Measurements from ENCODE around the gene HSD17B11. TPM values are rescaled to one million over a fixed set of nuclear protein-coding genes. Genes with fewer than 3 reads are reported as not detected.

HSD17B11 gene
- total RNA-seq, 1 experiment from 2014 or later: 8.8 TPM

GRCh38 chr4:87345139-87345538 is 45.8 kb downstream of the HSD17B11 start:
- no peak overlapping the region for H3K18ac ChIP-seq (ENCODE audit: insufficient read length, low read depth, low read length)
- H2AFZ ChIP-seq (ENCODE audit: low read length): no peak overlapping the region
- no peaks in the 10 kb centered on the region for H3K4me1 ChIP-seq (ENCODE audit: insufficient read depth, low read length)
- H3T11ph ChIP-seq (ENCODE audit: low read length): no peak overlapping the region
- H3K27ac ChIP-seq (ENCODE audit: insufficient read length, low read depth, low read length): no peak overlapping the region
- peaks cover 5 to 22% (median 20%) of the 10 kb centered on the region in 3 experiments for H3K36me3 Mint-ChIP-seq (ENCODE audit: insufficient read depth in 1 of 3, low read depth in 3 of 3)
- no peak overlapping the region for H2BK15ac ChIP-seq (ENCODE audit: low read depth, low read length)
- no peaks in the 10 kb centered on the region for H4K20me1 ChIP-seq (ENCODE audit: control insufficient read depth, insufficient read depth, insufficient read length)
- H3K9me3 ChIP-seq (ENCODE audit: control insufficient read depth, low read depth, low read length): no peaks in the 10 kb centered on the region
- H3K56ac ChIP-seq (ENCODE audit: insufficient read length, low read depth, low read length): no peak overlapping the region
- peaks cover 6 to 11% of the 10 kb centered on the region in 2 experiments; a peak in 3 of 5 replicates for H3K9me3 Mint-ChIP-seq
- H3K14ac ChIP-seq (ENCODE audit: insufficient read depth, low read length): no peak overlapping the region
- H3K27me3 ChIP-seq (ENCODE audit: insufficient read depth, low read length): no peaks in the 10 kb centered on the region
- no peak overlapping the region for H4K91ac ChIP-seq (ENCODE audit: insufficient read length, low read depth, low read length)
- no peaks in the 10 kb centered on the region for H3K23me2 ChIP-seq (ENCODE audit: insufficient read length, low read depth, low read length, poor library complexity, severe bottlenecking)
- H3K4me2 ChIP-seq (ENCODE audit: insufficient read depth, insufficient read length, low read length): no peak overlapping the region
- H3K79me2 ChIP-seq (ENCODE audit: insufficient read depth, low read length): no peaks in the 10 kb centered on the region
- no peak overlapping the region for H3K9ac ChIP-seq (ENCODE audit: extremely low read depth, insufficient read length, low read length)
- H3K27ac Mint-ChIP-seq: no peak overlapping the region
- no peaks in the 10 kb centered on the region for H3K79me1 ChIP-seq (ENCODE audit: insufficient read depth, low read depth, low read length, poor library complexity, severe bottlenecking)
- no peaks in the 10 kb centered on the region for H3K27me3 Mint-ChIP-seq (ENCODE audit: low read depth)
- no peak overlapping the region for H2BK12ac ChIP-seq (ENCODE audit: insufficient read length, low read depth, low read length)
- H2AK5ac ChIP-seq (ENCODE audit: insufficient read length, low read length): no peak overlapping the region
- no peak overlapping the region for H3K4me3 Mint-ChIP-seq
- H2BK20ac ChIP-seq (ENCODE audit: low read depth, low read length, poor library complexity, severe bottlenecking): no peak overlapping the region
- TF ChIP-seq, protein P1, sequence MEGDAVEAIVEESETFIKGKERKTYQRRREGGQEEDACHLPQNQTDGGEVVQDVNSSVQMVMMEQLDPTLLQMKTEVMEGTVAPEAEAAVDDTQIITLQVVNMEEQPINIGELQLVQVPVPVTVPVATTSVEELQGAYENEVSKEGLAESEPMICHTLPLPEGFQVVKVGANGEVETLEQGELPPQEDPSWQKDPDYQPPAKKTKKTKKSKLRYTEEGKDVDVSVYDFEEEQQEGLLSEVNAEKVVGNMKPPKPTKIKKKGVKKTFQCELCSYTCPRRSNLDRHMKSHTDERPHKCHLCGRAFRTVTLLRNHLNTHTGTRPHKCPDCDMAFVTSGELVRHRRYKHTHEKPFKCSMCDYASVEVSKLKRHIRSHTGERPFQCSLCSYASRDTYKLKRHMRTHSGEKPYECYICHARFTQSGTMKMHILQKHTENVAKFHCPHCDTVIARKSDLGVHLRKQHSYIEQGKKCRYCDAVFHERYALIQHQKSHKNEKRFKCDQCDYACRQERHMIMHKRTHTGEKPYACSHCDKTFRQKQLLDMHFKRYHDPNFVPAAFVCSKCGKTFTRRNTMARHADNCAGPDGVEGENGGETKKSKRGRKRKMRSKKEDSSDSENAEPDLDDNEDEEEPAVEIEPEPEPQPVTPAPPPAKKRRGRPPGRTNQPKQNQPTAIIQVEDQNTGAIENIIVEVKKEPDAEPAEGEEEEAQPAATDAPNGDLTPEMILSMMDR (conservative IDR thresholded peaks at IDR 0.05): no peak
- H2BK5ac ChIP-seq (ENCODE audit: insufficient read length, low read length): no peak overlapping the region
- no peak overlapping the region for H3K4ac ChIP-seq (ENCODE audit: low read depth, low read length)
- no peak overlapping the region for H3K23ac ChIP-seq (ENCODE audit: insufficient read length, low read depth, low read length)
- no peaks in the 10 kb centered on the region for H3K4me1 Mint-ChIP-seq
- H4K8ac ChIP-seq (replicated peaks; ENCODE audit: insufficient read length, low read depth, low read length): no peak overlapping the region
- H2BK120ac ChIP-seq (ENCODE audit: low read depth, low read length, poor library complexity, severe bottlenecking): no peak overlapping the region
- DNase-seq: no peak
- H4K5ac ChIP-seq (ENCODE audit: insufficient read length, low read depth, low read length): no peak overlapping the region

Data from H9 (cell line).